HG03558 (cell line): ENCODE data around the gene RPL13.

Source experiments
- ATAC-seq: cut with Tn5 transposase; IDR thresholded peaks from one replicate; pipeline ENCODE4 v1.9.1; 2021; ENCODE audit warnings: moderate number of reproducible peaks; ENCODE audit not compliant: unreplicated experiment; ENCODE audit errors: extremely low read depth

Gene RPL13

DNA sequence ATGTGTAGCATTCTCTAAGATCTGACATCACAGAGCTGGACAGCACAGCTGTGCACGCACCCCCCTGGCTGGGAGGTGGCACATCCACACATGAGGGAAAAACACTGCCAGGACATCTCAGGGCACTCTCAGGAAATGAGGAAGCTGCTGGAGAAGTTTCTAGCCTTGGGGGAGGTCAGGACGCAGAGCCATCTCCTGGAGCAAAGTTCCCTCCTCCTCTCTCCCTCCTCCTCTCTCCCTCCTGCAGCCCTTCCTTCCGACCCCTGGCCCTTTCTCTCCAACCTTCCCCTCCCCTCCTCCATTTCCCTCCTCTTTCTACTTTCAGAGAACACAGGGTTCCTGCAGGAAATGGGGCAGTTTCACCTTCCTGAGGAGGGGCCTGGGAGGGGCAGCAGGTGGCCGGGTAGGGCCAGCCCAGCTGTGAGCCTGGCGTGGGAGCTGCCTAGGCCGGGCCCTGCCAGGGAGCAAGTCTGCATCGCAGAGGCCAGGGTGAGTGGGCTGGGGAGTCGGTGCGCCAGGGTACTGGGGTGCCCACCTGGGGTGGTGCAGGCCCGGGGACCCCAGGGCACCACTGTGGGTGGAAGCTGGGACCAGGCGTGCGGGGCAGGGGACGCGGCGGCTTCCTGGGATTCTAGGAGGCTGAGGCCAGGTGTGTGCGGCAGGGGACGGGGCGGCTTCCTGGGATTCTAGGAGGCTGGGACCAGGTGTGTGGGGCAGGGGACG lies 52.9 kb downstream of the RPL13 start, which contains the start of gene DPEP1:
TSS of gene DPEP1 (plus strand) at position 412 of the 723 bp plus-strand sequence. CDS start 16,769 bp downstream, outside the sequence.
- ATAC-seq = no peak

DNA sequence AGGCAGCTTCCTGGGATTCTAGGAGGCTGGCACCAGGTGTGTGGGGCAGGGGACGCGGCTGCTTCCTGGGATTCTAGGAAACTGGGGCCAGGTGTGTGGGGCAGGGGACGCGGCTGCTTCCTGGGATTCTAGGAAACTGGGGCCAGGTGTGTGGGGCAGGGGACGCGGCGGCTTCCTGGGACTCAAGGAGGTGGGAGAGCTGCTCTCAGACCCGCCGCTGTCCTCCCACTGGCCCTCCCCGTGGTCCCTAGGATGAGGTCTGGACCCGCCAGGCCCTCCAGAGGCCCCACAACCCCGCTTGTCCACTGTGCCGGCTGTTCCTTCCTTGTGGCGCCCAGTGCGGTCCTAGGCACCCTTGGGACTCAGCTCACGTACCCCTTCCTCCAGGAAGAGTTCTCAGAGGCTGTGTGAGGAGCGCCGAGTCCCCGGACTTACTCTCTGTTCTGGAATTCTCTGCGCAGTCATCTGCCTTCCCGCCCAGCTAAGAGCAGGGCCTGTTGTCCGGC lies 53.5 kb downstream of the RPL13 start:
- ATAC-seq = no peak
